Measurements from ENCODE around the gene XRN1.

DNA sequence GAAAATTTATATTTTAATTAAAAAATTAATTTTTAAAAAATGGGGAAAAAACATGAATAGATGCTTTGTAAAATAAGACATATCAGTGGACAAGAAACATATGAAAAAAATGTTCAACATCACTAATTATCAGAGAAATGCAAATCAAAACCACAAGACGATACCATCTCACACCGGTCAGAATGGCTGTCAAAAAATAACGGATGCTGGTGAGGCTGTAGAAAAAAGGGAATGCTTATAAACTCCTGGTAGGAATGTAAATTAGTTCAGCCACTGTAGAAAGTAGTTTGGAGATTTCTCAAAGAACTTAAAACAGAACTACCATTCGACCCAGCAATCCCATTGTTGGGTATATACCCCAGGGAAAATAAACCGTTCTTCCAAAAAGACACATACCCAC is 93.8 kb downstream of the XRN1 start:
- TF ChIP-seq, protein P1, sequence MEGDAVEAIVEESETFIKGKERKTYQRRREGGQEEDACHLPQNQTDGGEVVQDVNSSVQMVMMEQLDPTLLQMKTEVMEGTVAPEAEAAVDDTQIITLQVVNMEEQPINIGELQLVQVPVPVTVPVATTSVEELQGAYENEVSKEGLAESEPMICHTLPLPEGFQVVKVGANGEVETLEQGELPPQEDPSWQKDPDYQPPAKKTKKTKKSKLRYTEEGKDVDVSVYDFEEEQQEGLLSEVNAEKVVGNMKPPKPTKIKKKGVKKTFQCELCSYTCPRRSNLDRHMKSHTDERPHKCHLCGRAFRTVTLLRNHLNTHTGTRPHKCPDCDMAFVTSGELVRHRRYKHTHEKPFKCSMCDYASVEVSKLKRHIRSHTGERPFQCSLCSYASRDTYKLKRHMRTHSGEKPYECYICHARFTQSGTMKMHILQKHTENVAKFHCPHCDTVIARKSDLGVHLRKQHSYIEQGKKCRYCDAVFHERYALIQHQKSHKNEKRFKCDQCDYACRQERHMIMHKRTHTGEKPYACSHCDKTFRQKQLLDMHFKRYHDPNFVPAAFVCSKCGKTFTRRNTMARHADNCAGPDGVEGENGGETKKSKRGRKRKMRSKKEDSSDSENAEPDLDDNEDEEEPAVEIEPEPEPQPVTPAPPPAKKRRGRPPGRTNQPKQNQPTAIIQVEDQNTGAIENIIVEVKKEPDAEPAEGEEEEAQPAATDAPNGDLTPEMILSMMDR (IDR thresholded peaks at IDR 0.05), result no peak
- no peak for TF ChIP-seq POLR2A (IDR thresholded peaks at IDR 0.05)
- TF ChIP-seq EP300 (IDR thresholded peaks at IDR 0.05), result no peak
